B cell (primary cell): Measurements from ENCODE around the gene SIRT7. TPM values are rescaled to one million over a fixed set of nuclear protein-coding genes. Genes with fewer than 3 reads are reported as not detected.

Experiments
- ATAC-seq: fragments of 200-7000 bp; cut with Tn5 transposase; one replicate; pipeline ENCODE4 v1.10.0; 2021; ENCODE audit warnings: low read depth, mild to moderate bottlenecking, moderate number of reproducible peaks, moderate library complexity
- CTCF ChIA-PET: fragments of 350-600 bp; sonication (Branson Sonifier 250); formaldehyde crosslinking; loops from one replicate; lab custom pipeline; 2021; ENCODE audit warnings: antibody characterized with exemption, inconsistent platforms; lab: Charles Lee
- POLR2A ChIA-PET: fragments of 350-600 bp; sonication (Branson Sonifier 250); formaldehyde crosslinking; loops from one replicate; lab custom pipeline; 2021; ENCODE audit warnings: antibody characterized with exemption; lab: Charles Lee
- DNase-seq: peaks from one replicate; pipeline ENCODE4 v3.0.0; 2013
- H2AFZ ChIP-seq: 2 replicates; pipeline ENCODE4 v1.6.1; 2012; ENCODE audit warnings: mild to moderate bottlenecking, low read depth, low read length; ENCODE audit not compliant: insufficient read depth, poor library complexity, severe bottlenecking
- H3K27ac ChIP-seq, 2 donors: 1 replicate in 1 of 2; 2 replicates in 1 of 2; pipeline ENCODE4 v1.5.1; 2012 to 2013; ENCODE audit warnings: low read length in 2 of 2, mild to moderate bottlenecking in 2 of 2, moderate library complexity in 1 of 2
- H3K27me3 ChIP-seq, 4 experiments: fragments of 200-600 bp in 1 of 4; sonication (generic) in 1 of 4; replicated peaks in 1 of 4; 1 replicate in 2 of 4; 2 replicates in 2 of 4; pipeline versions ENCODE4 v1.6.1 to v1.7.0; 2013 to 2016; ENCODE audit warnings: low read length in 3 of 4, mild to moderate bottlenecking in 2 of 4, mixed read lengths in 1 of 4, moderate library complexity in 1 of 4; ENCODE audit not compliant: insufficient read depth in 4 of 4, control insufficient read depth in 3 of 4; ENCODE audit errors: control extremely low read depth in 1 of 4
- H3K36me3 ChIP-seq, 2 experiments: replicated peaks in 1 of 2; 1 replicate in 1 of 2; 2 replicates in 1 of 2; pipeline versions ENCODE4 v1.6.1 to v1.7.1; 2013; ENCODE audit warnings: low read length in 1 of 2; ENCODE audit not compliant: insufficient read depth in 2 of 2, control insufficient read depth in 1 of 2; ENCODE audit errors: control extremely low read depth in 1 of 2, extremely low read depth in 1 of 2
- H3K4me1 ChIP-seq, 2 donors: fragments of 200-600 bp in 1 of 2; sonication (generic) in 1 of 2; 1 replicate in 1 of 2; 2 replicates in 1 of 2; pipeline versions ENCODE4 v1.5.1 to v1.6.1; 2013 to 2017; ENCODE audit warnings: low read length in 2 of 2; ENCODE audit not compliant: control insufficient read depth in 2 of 2, insufficient read depth in 2 of 2
- H3K4me2 ChIP-seq: replicated peaks from 2 replicates; pipeline ENCODE3; 2012; ENCODE audit warnings: mild to moderate bottlenecking, low read depth, low read length; ENCODE audit not compliant: poor library complexity, severe bottlenecking
- H3K4me3 ChIP-seq, 5 experiments: fragments of 200-600 bp in 1 of 5; sonication (generic) in 1 of 5; 1 replicate in 3 of 5; 2 replicates in 2 of 5; pipeline versions ENCODE4 v1.5.1 to v1.7.0; 2011 to 2016; ENCODE audit warnings: low read length in 4 of 5, mild to moderate bottlenecking in 4 of 5, low read depth in 2 of 5, control low read depth in 1 of 5, moderate library complexity in 1 of 5; ENCODE audit not compliant: insufficient read depth in 1 of 5; ENCODE audit errors: control extremely low read depth in 1 of 5, extremely low read depth in 1 of 5
- H3K79me2 ChIP-seq: fragments of 200-600 bp; sonication (generic); one replicate; pipeline ENCODE4 v1.6.0; 2016; ENCODE audit warnings: low read length; ENCODE audit not compliant: control insufficient read depth, insufficient read depth
- H3K9ac ChIP-seq: fragments of 200-600 bp; sonication (generic); 2 replicates; pipeline ENCODE4 v1.6.1; 2017; ENCODE audit warnings: mild to moderate bottlenecking, low read length, moderate library complexity
- H3K9me3 ChIP-seq, 3 donors: one replicate each; pipeline versions ENCODE4 v1.6.1 to v1.7.1; 2013; ENCODE audit warnings: low read length in 2 of 3; ENCODE audit not compliant: control insufficient read depth in 2 of 3, insufficient read depth in 1 of 3; ENCODE audit errors: control extremely low read depth in 1 of 3
- H4K20me1 ChIP-seq: 2 replicates; pipeline ENCODE4 v1.6.0; 2012; ENCODE audit warnings: mild to moderate bottlenecking, low read length; ENCODE audit not compliant: insufficient read depth, control insufficient read depth, poor library complexity, severe bottlenecking
- H3K27ac Mint-ChIP-seq: one replicate; pipeline ENCODE4 v1.8.0; 2021; ENCODE audit warnings: mixed read lengths
- H3K27me3 Mint-ChIP-seq: one replicate; pipeline ENCODE4 v1.8.0; 2021; ENCODE audit warnings: mixed read lengths
- H3K4me1 Mint-ChIP-seq: one replicate; pipeline ENCODE4 v1.8.0; 2021; ENCODE audit warnings: mixed read lengths
- H3K4me3 Mint-ChIP-seq: one replicate; pipeline ENCODE4 v1.8.0; 2021; ENCODE audit warnings: mixed read lengths
- H3K9me3 Mint-ChIP-seq: one replicate; pipeline ENCODE4 v1.8.0; 2022; ENCODE audit warnings: mixed read lengths; ENCODE audit not compliant: insufficient read depth
- CTCF ChIP-seq: fragments of 200-600 bp; IDR thresholded peaks from one replicate; pipeline ENCODE4 v1.8.0; 2022; ENCODE audit warnings: antibody characterized with exemption, mild to moderate bottlenecking
- EZH2 ChIP-seq: IDR thresholded peaks from 2 replicates; pipeline ENCODE4 v1.6.1; 2012; ENCODE audit warnings: borderline replicate concordance, low read depth, mild to moderate bottlenecking, moderate library complexity, low read length; ENCODE audit not compliant: insufficient read depth, poor library complexity, severe bottlenecking
- WGBS: methylation state at CpG from one replicate; pipeline ENCODE4 v1.1.5; 2013; ENCODE audit warnings: missing lambda C conversion rate; ENCODE audit not compliant: insufficient coverage; 5-methylcytosine and 5-hydroxymethylcytosine counted together
- intact Hi-C: fragments of 100-400 bp; cut with micrococcal nuclease; formaldehyde crosslinking; loops from one replicate; pipeline ENCODE4 v1.10.0; 2022
- polyA plus RNA-seq: library from polyadenylated mRNA; depleted of rRNA; stranded (reverse); fragments of >200 nt; gene quantifications from 2 replicates; pipeline ENCODE4 v1.2.3, GENCODE V29; 2012
- total RNA-seq, 2 donors: library from RNA; stranded (reverse); fragments of 120-200 nt in 1 of 2; gene quantifications; 1 replicate in 1 of 2; 2 replicates in 1 of 2; pipeline versions ENCODE4 v1.2.3 to v1.2.4, GENCODE V29; 2013 to 2022

The SIRT7 gene
- total and polyA plus RNA-seq, 2 donors (not counting 1 experiment from before 2014, with no cell fraction given) = 77.2 to 82.7 TPM

GRCh38 chr17:81901167-81902022 lies 16.6 kb downstream of the SIRT7 start:
- DNase-seq (no peak), ATAC-seq (no peak)
- H3K9ac ChIP-seq = no peak overlapping the region
- no peak overlapping the region for H3K27ac ChIP-seq
- CTCF ChIA-PET = no interaction called here
- H3K27ac Mint-ChIP-seq = no peak overlapping the region
- peaks cover 5% of the 10 kb centered on the region for H3K4me1 Mint-ChIP-seq
- no peak overlapping the region for H2AFZ ChIP-seq
- peaks cover 7% of the 10 kb centered on the region for H3K27me3 Mint-ChIP-seq
- H3K4me3 Mint-ChIP-seq = peak overlapping the region; percentile 36
- POLR2A ChIA-PET = no interaction called here
- H3K27me3 ChIP-seq = peaks cover 0 to 20% (median 7%) of the 10 kb centered on the region in 4 experiments
- H3K9me3 ChIP-seq = no peaks in the 10 kb centered on the region
- H3K36me3 ChIP-seq = peaks cover 0 to 43% of the 10 kb centered on the region in 2 experiments
- H4K20me1 ChIP-seq = no peaks in the 10 kb centered on the region
- H3K79me2 ChIP-seq = no peaks in the 10 kb centered on the region
- TF ChIP-seq EZH2 = no peak
- TF ChIP-seq CTCF = no peak
- peaks cover 6 to 15% of the 10 kb centered on the region in 2 donors for H3K4me1 ChIP-seq
- intact Hi-C loops = no loop called here
- H3K4me2 ChIP-seq = peak overlapping the region; percentile 65
- 60% methylated on average over 21 of the region's 21 CpGs for WGBS
- no peaks in the 10 kb centered on the region for H3K9me3 Mint-ChIP-seq
- H3K4me3 ChIP-seq = no peak overlapping the region

GRCh38 chr17:81900181-81900820 lies 17.7 kb downstream of the SIRT7 start:
- Histone ChIP-seq H3K27me3 (peaks cover 0 to 20% (median 7%) of the 10 kb centered on the region in 4 experiments), H3K4me2 (no peak overlapping the region), H3K4me1 (peaks cover 6 to 15% of the 10 kb centered on the region in 2 donors), H3K9ac (no peak overlapping the region), H3K27ac (no peak overlapping the region), H3K9me3 (no peaks in the 10 kb centered on the region), H3K36me3 (peaks cover 0 to 45% of the 10 kb centered on the region in 2 experiments), H3K4me3 (no peak overlapping the region), H2AFZ (no peak overlapping the region), H4K20me1 (no peaks in the 10 kb centered on the region), H3K79me2 (no peaks in the 10 kb centered on the region)
- Mint-ChIP-seq H3K4me1 (peaks cover 5% of the 10 kb centered on the region), H3K27ac (no peak overlapping the region), H3K27me3 (peaks cover 7% of the 10 kb centered on the region), H3K9me3 (no peaks in the 10 kb centered on the region), H3K4me3 (no peak overlapping the region)
- intact Hi-C loops = no loop called here
- ChIA-PET POLR2A (no interaction called here), CTCF (no interaction called here)
- ATAC-seq (no peak), DNase-seq (no peak)
- WGBS = 92% methylated on average over 14 of the region's 18 CpGs
- TF ChIP-seq CTCF (no peak), EZH2 (no peak)
